ENCODE measurements around the gene PNMA3. TPM values are rescaled to one million over a fixed set of nuclear protein-coding genes. Genes with fewer than 3 reads are reported as not detected.

The PNMA3 gene
- total RNA-seq, 1 experiment from 2014 or later = not detected

- no peaks in the 10 kb centered on the region for H3K9me2 ChIP-seq (ENCODE audit: insufficient read depth)
- H4K20me1 ChIP-seq (ENCODE audit: insufficient read depth) = no peaks in the 10 kb centered on the region
- H3K9me3 ChIP-seq (ENCODE audit: insufficient read depth, low read depth) = no peaks in the 10 kb centered on the region
- H3K27ac ChIP-seq = no peak overlapping the region
- H3K4me2 ChIP-seq = peak overlapping the region; percentile 64
- intact Hi-C loops (cut with micrococcal nuclease; ENCODE audit: unreplicated experiment) = loop anchor here (1.0 to 10.0 kb wide), 2 partner anchors 475 to 632 kb away; no protein-coding TSS in a partner anchor
- TF ChIP-seq EZH2 (IDR thresholded peaks at IDR 0.05; ENCODE audit: low read depth) (no peak), CTCF (conservative IDR thresholded peaks at IDR 0.05) (peak; percentile 93)
- no peak overlapping the region for H3K4me3 ChIP-seq
- no peaks in the 10 kb centered on the region for H3K79me2 ChIP-seq (ENCODE audit: low read depth)
- ChIA-PET POLR2A (ENCODE audit: unreplicated experiment) (interaction anchor here (0.6 kb wide), 1 partner anchor 60 kb away, joined by 3 read pairs; no protein-coding TSS in a partner anchor), CTCF (interaction anchor here (0.9 kb wide), 1 partner anchor 301 kb away, joined by 4 read pairs; the partner anchor contains the start of gene ZNF275)
- no peaks in the 10 kb centered on the region for H3F3A ChIP-seq (ENCODE audit: insufficient read depth, low read depth)
- H3K36me3 ChIP-seq (ENCODE audit: low read depth) = no peaks in the 10 kb centered on the region
- H3K27me3 ChIP-seq (ENCODE audit: insufficient read depth, low read depth) = peaks cover 55% of the 10 kb centered on the region
- no TSS peak for BruUV-seq (replicated peaks)
- no peaks in the 10 kb centered on the region for H3K4me1 ChIP-seq (replicated peaks; ENCODE audit: insufficient read depth)
- DNase-seq = peak in 1 of 2 experiments; percentile 64
- H2AFZ ChIP-seq = no peak overlapping the region; the same call in 1 of the 2 replicates
Observed at GRCh38 chrX:153032397-153033118, 23.7 kb upstream of the PNMA3 start.

- DNase-seq = no peak
- H3K9me3 ChIP-seq (ENCODE audit: insufficient read depth, low read depth) = peaks cover 13% of the 10 kb centered on the region; the same call in 1 of the 2 replicates
- H3K4me1 ChIP-seq (replicated peaks; ENCODE audit: insufficient read depth) = no peaks in the 10 kb centered on the region
- H4K20me1 ChIP-seq (ENCODE audit: insufficient read depth) = no peaks in the 10 kb centered on the region
- H2AFZ ChIP-seq = no peak overlapping the region
- H3K36me3 ChIP-seq (ENCODE audit: low read depth) = no peaks in the 10 kb centered on the region
- H3F3A ChIP-seq (ENCODE audit: insufficient read depth, low read depth) = no peaks in the 10 kb centered on the region
- BruUV-seq (replicated peaks) = no TSS peak
- H3K27ac ChIP-seq = no peak overlapping the region
- no peak overlapping the region for H3K4me2 ChIP-seq
- TF ChIP-seq EZH2 (IDR thresholded peaks at IDR 0.05; ENCODE audit: low read depth) (no peak), CTCF (conservative IDR thresholded peaks at IDR 0.05) (no peak)
- no peaks in the 10 kb centered on the region for H3K9me2 ChIP-seq (ENCODE audit: insufficient read depth)
- POLR2A ChIA-PET (ENCODE audit: unreplicated experiment) = no interaction called here
- intact Hi-C loops (cut with micrococcal nuclease; ENCODE audit: unreplicated experiment) = no loop called here
- CTCF ChIA-PET = no interaction called here
- H3K27me3 ChIP-seq (ENCODE audit: insufficient read depth, low read depth) = peaks cover 44% of the 10 kb centered on the region
- H3K79me2 ChIP-seq (ENCODE audit: low read depth) = no peaks in the 10 kb centered on the region
- H3K4me3 ChIP-seq = no peak overlapping the region
Observed at GRCh38 chrX:153049093-153049492, 7.2 kb upstream of the PNMA3 start.

- BruUV-seq (replicated peaks) = no TSS peak
- Histone ChIP-seq H2AFZ (no peak overlapping the region), H3K4me3 (no peak overlapping the region), H4K20me1 (ENCODE audit: insufficient read depth) (no peaks in the 10 kb centered on the region), H3F3A (ENCODE audit: insufficient read depth, low read depth) (no peaks in the 10 kb centered on the region; the same call in 1 of the 2 replicates), H3K79me2 (ENCODE audit: low read depth) (no peaks in the 10 kb centered on the region), H3K4me2 (no peak overlapping the region), H3K27ac (no peak overlapping the region), H3K36me3 (ENCODE audit: low read depth) (no peaks in the 10 kb centered on the region), H3K4me1 (replicated peaks; ENCODE audit: insufficient read depth) (no peaks in the 10 kb centered on the region), H3K27me3 (ENCODE audit: insufficient read depth, low read depth) (peaks cover 18% of the 10 kb centered on the region; the same call in 1 of the 2 replicates), H3K9me2 (ENCODE audit: insufficient read depth) (no peaks in the 10 kb centered on the region), H3K9me3 (ENCODE audit: insufficient read depth, low read depth) (peaks cover 13% of the 10 kb centered on the region; the same call in 1 of the 2 replicates)
- TF ChIP-seq EZH2 (IDR thresholded peaks at IDR 0.05; ENCODE audit: low read depth) (no peak), CTCF (conservative IDR thresholded peaks at IDR 0.05) (peak; percentile 56)
- ChIA-PET POLR2A (ENCODE audit: unreplicated experiment) (no interaction called here), CTCF (no interaction called here)
- peak in 1 of 2 experiments; percentile 6 for DNase-seq
- intact Hi-C loops (cut with micrococcal nuclease; ENCODE audit: unreplicated experiment) = no loop called here
Observed at GRCh38 chrX:153052534-153052933, 3.7 kb upstream of the PNMA3 start.

All from PC-9 (cell line).